Measurements from ENCODE around the gene DIAPH3.

Gene DIAPH3

GRCh38 chr13:60155978-60156377 is 7.8 kb downstream of the DIAPH3 start:
- in situ Hi-C loops (cut with MboI; ENCODE audit: low pct_unique_long_range_greater_than_20kb, low sequenced_read_pairs, unreplicated experiment): no loop called here
- TF ChIP-seq, protein P1, sequence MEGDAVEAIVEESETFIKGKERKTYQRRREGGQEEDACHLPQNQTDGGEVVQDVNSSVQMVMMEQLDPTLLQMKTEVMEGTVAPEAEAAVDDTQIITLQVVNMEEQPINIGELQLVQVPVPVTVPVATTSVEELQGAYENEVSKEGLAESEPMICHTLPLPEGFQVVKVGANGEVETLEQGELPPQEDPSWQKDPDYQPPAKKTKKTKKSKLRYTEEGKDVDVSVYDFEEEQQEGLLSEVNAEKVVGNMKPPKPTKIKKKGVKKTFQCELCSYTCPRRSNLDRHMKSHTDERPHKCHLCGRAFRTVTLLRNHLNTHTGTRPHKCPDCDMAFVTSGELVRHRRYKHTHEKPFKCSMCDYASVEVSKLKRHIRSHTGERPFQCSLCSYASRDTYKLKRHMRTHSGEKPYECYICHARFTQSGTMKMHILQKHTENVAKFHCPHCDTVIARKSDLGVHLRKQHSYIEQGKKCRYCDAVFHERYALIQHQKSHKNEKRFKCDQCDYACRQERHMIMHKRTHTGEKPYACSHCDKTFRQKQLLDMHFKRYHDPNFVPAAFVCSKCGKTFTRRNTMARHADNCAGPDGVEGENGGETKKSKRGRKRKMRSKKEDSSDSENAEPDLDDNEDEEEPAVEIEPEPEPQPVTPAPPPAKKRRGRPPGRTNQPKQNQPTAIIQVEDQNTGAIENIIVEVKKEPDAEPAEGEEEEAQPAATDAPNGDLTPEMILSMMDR (IDR thresholded peaks at IDR 0.05; ENCODE audit: extremely low read depth, insufficient read depth, missing control alignments): no peak
- no peak for DNase-seq (ENCODE audit: low spot score)

GRCh38 chr13:60152904-60153303 is 10.8 kb downstream of the DIAPH3 start:
- in situ Hi-C loops (cut with MboI; ENCODE audit: low pct_unique_long_range_greater_than_20kb, low sequenced_read_pairs, unreplicated experiment): no loop called here
- DNase-seq (ENCODE audit: low spot score): no peak
- TF ChIP-seq, protein P1 (IDR thresholded peaks at IDR 0.05; ENCODE audit: extremely low read depth, insufficient read depth, missing control alignments): no peak

DNA sequence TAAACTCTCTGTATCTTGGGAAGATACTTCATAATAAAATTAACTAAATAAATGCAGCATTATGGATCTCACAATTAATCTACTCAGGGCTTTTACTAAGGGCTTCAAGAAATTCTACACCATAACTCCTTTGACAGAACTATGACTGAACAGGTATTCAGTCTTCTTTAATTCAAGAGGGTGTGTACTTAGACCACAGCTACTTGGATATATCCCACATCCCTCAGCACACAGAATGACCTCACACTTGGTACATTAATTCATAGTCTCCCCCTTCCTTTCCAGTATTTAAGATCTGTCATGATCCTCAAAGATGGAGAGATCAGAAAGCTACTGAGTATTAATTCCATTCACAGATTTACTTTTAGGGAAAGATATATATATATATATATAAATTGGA is 11.6 kb downstream of the DIAPH3 start:
- in situ Hi-C loops (cut with MboI; ENCODE audit: low pct_unique_long_range_greater_than_20kb, low sequenced_read_pairs, unreplicated experiment): no loop called here
- DNase-seq (ENCODE audit: low spot score): no peak
- TF ChIP-seq, protein P1 (IDR thresholded peaks at IDR 0.05; ENCODE audit: extremely low read depth, insufficient read depth, missing control alignments): no peak

- in situ Hi-C loops (cut with MboI; ENCODE audit: low pct_unique_long_range_greater_than_20kb, low sequenced_read_pairs, unreplicated experiment): no loop called here
- TF ChIP-seq, protein P1 (IDR thresholded peaks at IDR 0.05; ENCODE audit: extremely low read depth, insufficient read depth, missing control alignments): no peak
- no peak for DNase-seq (ENCODE audit: low spot score)
These were observed 13.2 kb downstream of the DIAPH3 start for GRCh38 chr13:60150538-60150937.

GRCh38 chr13:60148918-60149317 is 14.8 kb downstream of the DIAPH3 start:
- DNase-seq (ENCODE audit: low spot score): no peak
- TF ChIP-seq, protein P1 (IDR thresholded peaks at IDR 0.05; ENCODE audit: extremely low read depth, insufficient read depth, missing control alignments): no peak
- in situ Hi-C loops (cut with MboI; ENCODE audit: low pct_unique_long_range_greater_than_20kb, low sequenced_read_pairs, unreplicated experiment): no loop called here

GRCh38 chr13:60147361-60147760 is 16.4 kb downstream of the DIAPH3 start:
- in situ Hi-C loops (cut with MboI; ENCODE audit: low pct_unique_long_range_greater_than_20kb, low sequenced_read_pairs, unreplicated experiment): no loop called here
- DNase-seq (ENCODE audit: low spot score): no peak
- TF ChIP-seq, protein P1 (IDR thresholded peaks at IDR 0.05; ENCODE audit: extremely low read depth, insufficient read depth, missing control alignments): no peak

GRCh38 chr13:60146471-60146870 is 17.3 kb downstream of the DIAPH3 start:
- in situ Hi-C loops (cut with MboI; ENCODE audit: low pct_unique_long_range_greater_than_20kb, low sequenced_read_pairs, unreplicated experiment): no loop called here
- TF ChIP-seq, protein P1 (IDR thresholded peaks at IDR 0.05; ENCODE audit: extremely low read depth, insufficient read depth, missing control alignments): no peak
- no peak for DNase-seq (ENCODE audit: low spot score)

Data from GM13977 (cell line).